HG03066 (cell line): ENCODE results near the gene IGLON5.

Experiments used
- ATAC-seq: cut with Tn5 transposase; IDR thresholded peaks from one replicate; pipeline ENCODE4 v1.9.1; 2021; ENCODE audit warnings: low read depth; ENCODE audit not compliant: unreplicated experiment

Gene IGLON5

DNA sequence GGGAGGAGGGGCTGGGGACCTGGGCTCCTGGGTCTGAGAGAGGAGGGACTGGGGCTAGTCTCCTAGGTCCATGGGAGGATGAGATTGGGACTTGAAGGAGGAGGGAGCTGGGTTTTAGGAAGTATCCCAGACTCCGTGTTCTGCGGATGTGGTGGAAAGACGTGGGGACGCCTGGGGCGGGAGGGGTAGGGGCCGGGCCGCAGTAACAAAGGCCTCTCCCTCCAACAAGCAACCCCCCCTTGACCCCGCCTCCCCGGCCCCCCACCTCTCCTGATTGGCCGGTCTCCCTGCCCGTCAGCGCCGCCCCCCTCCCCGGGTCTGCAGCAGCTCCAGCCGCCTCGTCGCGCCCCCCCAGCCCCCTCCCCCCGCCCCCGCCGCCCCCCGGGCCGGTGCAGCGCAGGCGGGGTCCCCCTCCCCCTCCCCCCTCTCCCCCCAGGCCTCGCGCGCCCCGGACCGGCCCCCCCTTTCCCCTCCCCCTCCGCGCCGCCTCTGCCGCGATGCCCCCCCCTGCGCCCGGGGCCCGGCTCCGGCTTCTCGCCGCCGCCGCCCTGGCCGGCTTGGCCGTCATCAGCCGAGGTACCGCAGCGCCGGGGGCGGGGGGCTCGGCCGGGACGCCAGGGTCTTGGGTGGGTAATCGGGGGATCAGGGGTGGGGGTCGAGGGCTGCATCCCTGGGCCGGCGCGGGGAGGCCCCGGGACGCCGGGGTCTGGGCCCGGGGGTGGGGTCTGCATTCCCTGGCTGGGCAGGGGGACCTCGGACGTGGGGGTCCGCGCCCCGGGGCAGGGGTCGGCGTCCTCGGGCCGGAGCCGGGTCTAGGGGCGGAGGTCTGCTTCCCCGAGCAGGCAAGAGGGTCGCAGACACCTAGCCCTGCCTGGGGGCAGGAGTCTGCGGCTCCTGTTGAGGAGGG lies at the start of gene IGLON5:
IGLON5 (plus strand) TSS at position 294 of the 907 bp plus-strand sequence; CDS start at position 498, 204 bp downstream.
- ATAC-seq, result no peak

DNA sequence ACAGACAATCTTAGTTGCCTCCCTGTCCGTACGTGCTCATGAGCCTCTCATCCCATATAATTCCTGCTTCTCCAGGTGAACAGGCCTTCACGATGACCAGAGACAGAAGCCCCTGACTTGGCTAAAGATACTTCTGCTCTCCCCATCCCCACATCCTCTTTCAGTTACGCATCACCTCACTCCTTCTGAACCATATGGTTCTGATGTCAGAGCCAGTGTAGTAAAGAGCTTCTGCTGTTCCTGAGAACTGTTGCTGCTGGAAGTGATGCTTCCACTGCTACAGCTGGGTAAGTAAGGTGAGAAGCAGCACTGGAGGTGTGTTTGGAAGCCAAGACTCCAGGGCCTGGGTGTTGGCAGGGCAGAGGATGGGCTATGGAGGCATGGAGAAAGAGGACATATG lies 47.6 kb upstream of the IGLON5 start:
- ATAC-seq, result no peak

DNA sequence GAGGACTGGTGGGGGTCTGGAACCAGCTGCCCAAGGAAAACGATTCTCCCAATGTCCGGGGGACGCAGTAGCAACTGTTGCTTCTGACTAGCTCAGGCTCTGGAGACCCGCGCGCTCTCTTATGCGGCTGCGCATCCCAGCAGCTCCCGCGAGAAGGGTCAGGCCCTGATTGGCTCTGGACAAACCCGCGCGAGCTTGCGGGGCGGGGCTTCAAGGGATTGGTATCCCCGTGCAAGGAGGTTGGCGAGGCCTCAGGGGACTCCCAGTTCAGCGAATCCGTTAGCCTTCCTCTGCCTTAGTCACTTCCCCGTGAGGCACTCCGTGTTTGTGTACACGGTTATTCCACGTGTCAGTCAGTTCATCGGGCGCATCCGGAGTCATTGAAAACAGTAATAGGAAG lies 40.4 kb upstream of the IGLON5 start:
- ATAC-seq, result no peak

DNA sequence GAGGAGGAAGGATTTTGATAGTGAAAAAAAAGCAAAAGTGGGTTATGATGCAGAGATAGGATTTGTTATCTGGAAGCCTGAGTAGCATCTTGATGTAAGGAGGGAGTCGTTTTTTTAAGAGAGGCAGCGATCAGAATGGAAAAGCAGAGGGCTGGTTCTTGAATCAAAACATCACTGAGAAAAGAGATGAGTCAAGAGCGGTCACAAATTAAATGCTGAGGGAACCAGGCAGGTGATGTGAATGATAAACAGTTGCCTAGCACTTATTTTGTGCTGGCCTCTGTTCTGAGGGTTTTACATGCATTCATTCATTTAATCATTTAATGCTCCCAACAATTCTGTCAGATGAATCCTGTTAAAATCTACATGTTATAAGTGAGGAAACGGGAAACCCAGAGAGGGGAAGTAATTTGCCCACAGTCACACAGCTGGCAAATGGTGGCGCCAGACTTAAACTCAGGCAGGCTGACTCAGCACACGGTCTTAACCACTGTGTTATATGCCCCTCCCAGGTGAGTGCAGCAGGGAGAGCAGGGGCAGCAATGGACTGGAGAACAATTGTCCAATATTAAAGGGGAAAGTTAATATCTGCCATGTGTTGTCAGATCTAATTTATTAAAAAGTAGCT lies 39.1 kb upstream of the IGLON5 start:
- ATAC-seq, result no peak

DNA sequence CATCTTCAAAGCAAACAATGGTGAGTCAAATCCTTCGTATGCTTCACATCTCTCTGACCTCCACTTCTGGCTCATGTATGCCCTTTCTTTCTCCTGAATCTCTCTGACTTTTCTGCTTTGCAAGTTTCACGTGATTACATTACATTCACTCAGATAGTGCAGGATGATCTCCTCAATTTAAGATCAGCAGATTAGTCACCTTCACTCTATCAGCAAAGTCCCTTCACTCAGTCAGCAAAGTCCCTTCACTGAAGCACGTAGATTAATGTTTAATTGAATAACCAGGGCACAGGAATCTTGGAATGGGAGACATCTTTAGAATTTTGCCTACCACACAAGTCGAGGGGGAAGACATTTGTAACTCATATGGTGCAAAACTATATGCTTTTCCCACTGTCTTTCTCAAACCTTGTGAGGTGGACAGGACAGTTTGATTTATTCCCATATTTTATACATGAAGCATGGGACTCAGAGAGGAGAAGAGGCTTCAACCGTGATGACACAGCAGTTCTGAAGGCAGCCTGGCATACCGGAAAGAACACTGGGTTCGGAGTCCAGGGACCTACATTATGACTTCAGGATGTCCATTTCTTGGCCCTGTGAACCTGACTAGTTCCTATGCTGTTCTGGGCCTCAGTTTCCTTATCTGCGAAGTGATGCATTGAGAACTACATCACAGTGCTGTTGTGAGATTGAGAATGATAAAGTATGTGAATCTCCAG lies 37.2 kb upstream of the IGLON5 start:
- no peak for ATAC-seq

DNA sequence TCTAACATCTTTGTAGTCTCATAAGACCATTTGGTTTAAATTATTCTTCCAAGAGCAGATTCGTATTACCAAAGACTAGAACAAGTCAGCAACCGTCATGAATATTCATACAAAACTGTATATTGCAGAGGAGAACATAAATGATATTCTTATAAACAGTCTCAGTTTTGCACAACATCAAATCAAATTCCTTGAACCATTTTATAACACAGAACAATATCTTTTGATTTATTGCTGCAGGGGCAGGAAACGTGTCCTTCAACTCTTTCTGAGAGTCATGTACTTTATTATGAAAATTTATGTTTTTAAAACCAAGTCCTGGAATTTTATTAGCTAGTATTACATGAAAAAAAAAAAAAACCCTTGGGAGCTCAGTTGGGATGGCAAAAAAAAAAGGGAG lies 34.3 kb upstream of the IGLON5 start:
- no peak for ATAC-seq

DNA sequence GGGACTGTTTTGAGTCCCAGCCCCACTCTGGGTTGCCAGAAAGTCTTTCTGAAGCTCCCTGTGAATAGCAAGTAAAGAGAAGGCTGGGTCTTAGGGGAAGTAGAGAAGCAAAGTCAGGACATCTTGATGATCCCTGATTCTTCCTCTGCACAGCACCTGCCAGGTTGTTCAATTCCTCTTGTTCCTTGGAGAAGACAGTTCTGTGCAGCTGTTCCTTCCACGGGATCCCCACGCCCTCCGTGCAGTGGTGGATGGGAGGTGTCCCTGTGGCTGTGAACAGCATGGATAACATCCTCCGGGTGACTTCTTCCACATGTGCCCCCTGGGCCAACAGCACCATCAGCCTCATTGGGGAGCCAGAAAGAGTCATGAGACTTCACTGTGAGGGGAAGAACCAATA lies 29.1 kb upstream of the IGLON5 start:
- ATAC-seq, result no peak

DNA sequence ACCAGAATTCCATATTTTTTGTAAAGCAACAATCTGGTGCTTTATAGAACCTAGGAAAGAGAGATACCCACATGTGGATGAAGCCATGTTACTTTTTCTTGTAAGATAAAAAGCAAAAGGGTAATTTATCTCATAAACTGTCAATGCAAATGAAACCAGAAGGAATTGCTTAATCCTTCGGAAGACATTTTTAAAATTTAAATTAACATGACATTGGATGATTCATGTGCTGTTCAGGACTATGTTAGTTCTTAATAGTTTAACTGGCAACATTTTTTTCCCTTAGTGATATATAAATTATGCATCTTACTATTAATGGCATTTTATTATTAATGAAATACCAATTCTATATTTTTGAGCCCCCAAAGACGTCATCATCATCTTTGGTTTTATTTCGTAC lies 25.8 kb upstream of the IGLON5 start:
- no peak for ATAC-seq

DNA sequence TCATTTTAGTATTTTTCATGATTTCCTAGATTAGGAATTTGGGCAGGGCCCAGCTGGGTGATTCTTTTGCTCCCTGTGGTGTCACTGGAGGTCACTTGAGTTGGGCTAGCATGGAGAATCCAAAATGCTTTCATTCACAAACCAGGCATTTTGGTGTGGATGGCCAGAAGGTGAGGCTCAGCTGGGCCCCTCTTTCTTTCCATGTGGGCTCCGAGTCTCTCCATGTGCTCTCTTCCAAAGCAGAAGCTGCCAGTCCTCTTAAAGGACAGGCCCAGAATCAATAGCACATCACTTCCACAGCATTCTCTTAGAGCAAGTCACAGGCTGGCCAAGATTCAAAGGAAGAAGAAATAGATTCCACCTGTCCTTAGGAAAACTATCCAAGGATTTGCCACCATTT lies 21.8 kb upstream of the IGLON5 start:
- ATAC-seq, result no peak

DNA sequence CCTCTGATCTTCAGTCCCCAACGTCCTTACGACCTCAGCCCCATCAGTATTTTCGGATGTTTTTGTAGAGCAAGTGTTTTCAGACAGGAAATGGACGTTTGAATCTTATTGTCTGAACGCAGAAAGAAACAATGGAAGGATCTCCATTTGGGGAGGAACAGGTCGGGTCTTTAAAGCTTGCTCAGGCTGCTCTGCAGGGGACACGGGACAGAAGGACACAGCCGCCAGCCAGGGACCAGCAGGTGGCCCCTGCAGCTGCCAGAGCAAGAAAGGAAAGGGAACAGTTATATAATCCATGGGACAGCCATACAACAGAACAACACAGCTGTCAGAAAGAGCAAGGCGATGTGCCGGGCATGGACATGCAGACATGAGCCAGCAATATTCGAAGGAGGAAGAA lies 18.5 kb upstream of the IGLON5 start:
- no peak for ATAC-seq

DNA sequence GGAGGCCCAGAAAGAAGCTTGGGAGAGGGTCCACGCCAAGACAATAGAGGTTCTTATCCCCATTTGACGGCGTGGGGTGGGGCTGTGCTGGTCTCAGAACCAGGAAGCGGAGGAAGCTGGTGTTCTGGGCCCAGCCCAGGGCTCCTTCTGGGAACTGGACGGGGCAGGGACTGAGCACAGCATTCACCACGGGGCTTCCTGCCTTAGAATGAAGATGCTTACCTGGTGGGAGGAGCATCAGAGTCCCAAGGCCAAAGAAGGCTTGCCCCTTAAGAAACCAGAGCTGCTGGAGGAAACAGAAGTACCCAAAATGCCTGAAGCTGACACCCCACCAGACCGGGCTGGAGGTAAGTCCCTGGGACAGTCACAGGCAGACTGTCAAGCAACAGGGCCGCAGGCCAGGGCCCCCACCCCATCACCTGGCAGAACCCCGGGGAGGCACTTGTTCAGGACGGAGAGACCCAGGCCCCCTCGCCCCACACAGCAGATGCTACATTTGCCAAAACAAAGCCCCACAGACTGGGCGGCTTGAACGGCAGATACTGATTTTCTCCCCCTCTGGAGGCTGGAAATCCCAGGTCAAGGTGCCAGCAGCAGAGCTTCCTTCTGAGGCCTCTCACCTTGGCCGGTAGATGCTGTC lies 17.8 kb upstream of the IGLON5 start:
- ATAC-seq, result no peak

DNA sequence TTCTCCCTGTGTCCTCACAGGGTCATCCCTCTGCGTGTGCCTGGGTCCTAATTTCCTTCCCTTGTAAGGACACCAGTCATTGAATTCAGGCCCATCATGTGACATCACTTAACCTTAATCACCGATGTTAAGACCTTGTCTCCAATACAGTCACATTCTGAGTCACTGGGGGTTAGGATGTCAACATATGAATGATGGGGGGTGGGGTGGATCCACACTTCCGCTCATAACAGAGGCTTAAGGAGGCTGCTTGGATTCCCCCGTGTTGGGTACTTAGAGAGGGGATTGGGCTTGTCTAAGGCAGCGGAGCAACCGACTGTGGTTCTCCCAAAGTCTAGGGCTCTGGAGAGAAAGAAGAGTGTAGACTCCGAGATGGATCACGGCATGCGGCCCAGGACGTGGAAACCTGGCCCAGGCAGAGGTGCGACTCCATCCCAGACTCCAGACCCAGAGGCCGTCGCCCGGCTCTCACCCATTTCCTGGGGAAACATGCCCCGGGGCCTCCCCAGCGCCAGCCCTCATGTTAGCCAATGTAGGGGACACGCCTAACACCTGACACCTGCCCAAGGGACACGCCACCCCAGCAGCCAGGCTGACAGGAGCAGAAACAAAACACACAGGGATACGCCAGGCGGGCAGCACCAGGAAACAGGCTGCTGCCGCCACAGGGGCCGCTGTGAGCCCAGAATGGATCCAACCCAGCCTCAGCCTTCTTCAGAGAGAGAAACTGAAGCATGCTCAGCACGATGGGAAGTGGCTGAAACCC lies 17.1 kb upstream of the IGLON5 start:
- ATAC-seq, result no peak

DNA sequence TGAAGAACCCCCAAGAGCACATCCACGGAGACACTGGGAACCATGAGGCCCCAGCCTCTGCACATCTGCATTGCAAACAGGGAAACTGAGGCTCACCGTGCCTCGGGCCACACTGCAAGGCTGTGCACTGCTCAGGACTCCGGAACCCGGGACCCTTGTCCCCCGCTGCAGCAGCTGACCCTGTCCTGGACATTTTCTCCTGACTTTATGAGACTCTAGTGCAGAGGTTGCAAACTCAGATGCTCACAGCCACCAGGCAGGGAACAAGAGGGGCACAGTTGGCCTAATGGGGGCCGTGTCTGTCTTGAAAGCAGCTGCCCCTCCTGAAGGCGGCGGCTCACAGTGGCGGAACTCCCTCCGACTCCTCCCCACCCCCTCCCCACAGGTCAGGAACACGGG lies 16.5 kb upstream of the IGLON5 start:
- ATAC-seq, result no peak

DNA sequence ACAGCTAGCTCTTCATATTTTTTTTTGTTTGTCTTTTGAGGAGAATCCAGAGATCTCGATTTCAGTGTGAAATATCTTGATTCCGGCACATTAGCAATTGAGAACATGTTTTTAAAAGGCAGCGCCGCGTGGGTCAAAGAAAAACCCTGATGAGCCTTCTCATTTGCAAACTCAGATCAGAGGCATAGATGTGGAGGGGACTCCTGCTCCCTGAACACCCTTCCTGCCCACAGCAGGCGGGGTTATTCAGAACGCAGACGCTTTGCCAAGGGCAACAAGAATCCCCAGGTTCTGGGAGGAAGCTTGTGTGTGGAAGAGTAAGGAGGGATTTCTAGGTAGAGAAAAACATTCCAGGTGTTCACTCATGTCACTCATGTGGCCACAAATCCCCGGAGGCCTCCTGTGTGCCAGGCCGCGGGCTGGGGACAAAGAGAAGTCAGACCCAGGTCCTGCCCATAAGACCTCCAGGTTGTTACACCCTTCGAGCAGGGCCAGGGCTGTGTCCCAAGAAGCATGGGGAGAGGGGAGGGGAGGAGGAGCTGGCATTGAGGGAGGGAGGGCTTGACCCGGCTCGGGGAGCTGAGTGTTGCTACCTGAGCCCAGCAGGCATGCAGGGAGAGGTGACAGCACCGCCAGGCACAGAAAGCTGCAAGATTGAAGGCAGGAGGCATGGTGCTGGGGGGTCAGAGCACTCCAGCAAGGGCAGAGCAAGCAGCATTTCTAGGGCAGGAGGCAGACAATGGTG lies 15.9 kb upstream of the IGLON5 start:
- no peak for ATAC-seq

DNA sequence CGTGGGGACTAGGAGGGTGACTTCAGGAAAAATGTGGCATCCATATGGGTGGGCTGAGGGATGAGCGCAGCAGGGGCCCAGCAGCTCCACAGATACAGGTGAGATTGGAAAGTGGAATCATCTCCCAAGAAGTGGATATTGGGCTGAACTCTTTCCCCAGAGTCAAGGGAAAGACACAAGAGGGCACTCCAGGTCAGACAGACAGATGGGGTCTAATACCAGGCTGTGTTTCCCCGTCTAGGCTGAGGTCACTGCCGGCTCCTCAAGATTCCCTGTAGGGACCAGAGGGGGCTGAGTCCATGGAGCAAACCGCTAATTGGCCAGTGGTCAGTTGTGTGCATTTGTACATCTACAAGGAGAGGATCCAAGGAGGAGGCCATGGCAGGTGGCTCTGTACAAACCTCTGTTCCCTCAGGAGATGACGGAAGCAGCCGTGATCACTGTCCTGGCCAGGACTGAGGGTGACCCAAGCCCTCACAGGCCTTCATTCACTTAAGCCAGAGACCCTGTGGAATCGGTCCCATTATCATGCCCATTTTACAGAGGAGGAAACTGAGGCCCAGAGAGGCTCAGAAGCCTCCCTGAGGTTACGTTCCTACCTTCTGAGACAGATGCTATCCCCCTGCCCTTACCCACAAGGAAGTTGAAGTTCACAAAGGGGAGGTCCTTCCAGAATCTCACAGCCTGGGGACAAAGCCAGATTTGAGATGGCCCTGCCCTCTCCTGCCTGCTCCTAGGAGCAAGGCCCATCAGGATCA lies 14.9 kb upstream of the IGLON5 start:
- ATAC-seq, result no peak

DNA sequence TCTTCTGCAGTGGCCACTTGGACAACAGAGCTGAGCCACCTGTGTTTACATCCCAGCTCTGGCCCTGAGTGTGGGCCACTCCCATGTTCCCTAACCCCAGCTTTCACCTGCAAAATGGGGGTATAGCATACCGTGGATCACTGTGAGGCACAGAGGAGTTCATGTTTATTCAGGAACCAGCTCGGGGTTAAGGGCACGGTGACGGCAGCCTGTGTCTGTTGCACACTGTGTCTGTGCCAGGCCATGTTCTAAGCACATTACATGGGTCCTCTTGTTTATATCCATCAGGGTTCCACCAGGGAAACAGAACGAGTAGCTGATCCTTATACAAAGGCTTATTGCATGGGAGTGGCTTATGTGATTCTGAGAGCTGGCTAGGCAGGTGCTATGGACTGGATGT lies 14.0 kb upstream of the IGLON5 start:
- ATAC-seq, result no peak

DNA sequence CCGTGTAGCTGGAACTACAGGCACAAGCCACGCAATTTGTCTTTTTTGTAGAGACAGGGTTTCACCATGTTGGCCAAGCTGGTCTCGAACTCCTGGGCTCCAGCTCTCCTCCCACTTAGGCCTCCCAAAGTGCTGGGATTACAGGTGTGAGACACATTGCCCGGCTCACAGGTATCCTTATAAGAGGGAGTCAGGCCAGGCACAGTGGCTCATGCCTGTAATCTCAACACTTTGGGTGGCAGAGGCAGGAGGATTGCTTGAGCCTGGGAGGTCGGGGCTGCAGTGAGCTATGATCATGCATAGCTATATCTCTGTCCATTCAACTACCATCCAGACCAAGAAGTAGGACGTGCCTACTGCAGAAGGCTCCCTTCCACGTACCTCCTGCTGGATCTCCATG lies 10.2 kb upstream of the IGLON5 start:
- no peak for ATAC-seq

DNA sequence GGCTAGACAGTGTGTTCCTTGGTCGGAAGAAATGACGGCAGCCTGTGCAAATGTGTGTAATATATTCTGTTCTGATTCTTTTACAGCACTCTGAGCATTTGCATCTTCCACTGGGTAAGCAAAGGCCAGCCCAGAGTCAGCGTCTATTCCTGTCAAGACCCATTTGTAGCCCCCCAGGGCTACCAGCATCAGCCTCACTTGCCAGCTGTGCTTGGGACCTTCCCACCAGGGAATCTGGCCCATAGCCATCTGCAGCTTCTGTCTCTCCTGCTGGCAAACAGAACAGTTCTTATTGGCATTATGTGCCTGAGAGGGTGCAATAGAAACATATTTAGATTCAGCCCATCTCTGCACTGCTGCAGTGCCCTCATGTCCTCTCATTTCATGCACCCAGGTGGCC lies 6.0 kb upstream of the IGLON5 start:
- ATAC-seq, result no peak

DNA sequence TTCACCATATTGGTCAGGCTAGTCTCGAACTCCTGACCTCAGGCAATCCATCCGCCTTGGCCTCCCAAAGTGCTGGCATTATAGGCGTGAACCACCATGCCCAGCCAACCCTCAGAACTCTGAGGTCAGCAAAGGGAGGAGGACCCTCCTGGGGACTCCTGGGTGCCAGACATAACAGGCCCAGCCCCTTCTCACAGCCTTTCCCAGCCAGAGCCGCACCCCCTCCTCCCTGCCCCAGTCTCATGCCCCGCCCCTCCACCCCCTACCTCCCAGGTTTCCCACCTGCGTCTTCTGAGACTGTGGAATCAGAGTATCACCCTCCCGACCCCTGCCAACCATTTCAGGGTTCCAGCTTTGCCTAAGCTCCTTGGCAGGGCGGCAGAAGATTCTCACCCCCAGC lies 5.2 kb downstream of the IGLON5 start:
- no peak for ATAC-seq
